ENCODE measurements around the gene SMARCA1.

Gene SMARCA1

DNA sequence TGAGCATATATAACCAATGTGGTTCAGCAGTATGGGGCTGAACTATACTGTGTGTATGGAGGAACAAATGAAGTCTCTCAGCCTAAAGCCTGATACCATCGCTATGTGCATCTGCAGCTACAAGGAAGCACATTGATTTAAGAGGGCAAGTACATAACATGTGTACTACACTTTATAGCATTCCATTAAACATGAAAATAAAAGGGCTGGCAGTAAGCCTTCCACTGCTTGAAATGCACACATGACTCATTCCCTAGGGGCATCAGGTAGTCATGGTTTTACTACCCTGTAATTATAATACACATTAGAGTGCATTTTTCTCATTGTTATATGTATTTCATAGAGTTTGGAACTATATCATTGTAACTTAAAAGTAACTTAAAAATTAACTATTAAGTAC is 51.2 kb downstream of the SMARCA1 start:
- no peaks in the 10 kb centered on the region for H3K4me1 ChIP-seq (ENCODE audit: control insufficient read depth, insufficient read depth, low read length, poor library complexity, severe bottlenecking)
- H3K9me3 ChIP-seq (ENCODE audit: control insufficient read depth, low read length) = no peaks in the 10 kb centered on the region
- no peaks in the 10 kb centered on the region for H3K36me3 ChIP-seq (ENCODE audit: control insufficient read depth, insufficient read depth, low read length)
- H3K27ac ChIP-seq (ENCODE audit: insufficient read depth, low read length, poor library complexity, severe bottlenecking) = no peak overlapping the region
- no peak for DNase-seq
- H3K4me3 ChIP-seq (ENCODE audit: insufficient read depth, low read depth, low read length, poor library complexity, severe bottlenecking) = no peak overlapping the region
- no peaks in the 10 kb centered on the region for H3K27me3 ChIP-seq (replicated peaks; ENCODE audit: control insufficient read depth, insufficient read depth, low read length, poor library complexity, severe bottlenecking)

GRCh38 chrX:129462707-129463106 is 60.6 kb downstream of the SMARCA1 start:
- H3K4me3 ChIP-seq (ENCODE audit: insufficient read depth, low read depth, low read length, poor library complexity, severe bottlenecking) = no peak overlapping the region
- no peak overlapping the region for H3K27ac ChIP-seq (ENCODE audit: insufficient read depth, low read length, poor library complexity, severe bottlenecking)
- no peaks in the 10 kb centered on the region for H3K36me3 ChIP-seq (ENCODE audit: control insufficient read depth, insufficient read depth, low read length)
- H3K9me3 ChIP-seq (ENCODE audit: control insufficient read depth, low read length) = no peaks in the 10 kb centered on the region
- no peak for DNase-seq
- H3K27me3 ChIP-seq (replicated peaks; ENCODE audit: control insufficient read depth, insufficient read depth, low read length, poor library complexity, severe bottlenecking) = no peaks in the 10 kb centered on the region
- no peaks in the 10 kb centered on the region for H3K4me1 ChIP-seq (ENCODE audit: control insufficient read depth, insufficient read depth, low read length, poor library complexity, severe bottlenecking)

- Histone ChIP-seq H3K36me3 (ENCODE audit: control insufficient read depth, insufficient read depth, low read length) (no peaks in the 10 kb centered on the region), H3K27ac (ENCODE audit: insufficient read depth, low read length, poor library complexity, severe bottlenecking) (no peak overlapping the region), H3K27me3 (replicated peaks; ENCODE audit: control insufficient read depth, insufficient read depth, low read length, poor library complexity, severe bottlenecking) (no peaks in the 10 kb centered on the region), H3K4me1 (ENCODE audit: control insufficient read depth, insufficient read depth, low read length, poor library complexity, severe bottlenecking) (no peaks in the 10 kb centered on the region), H3K9me3 (ENCODE audit: control insufficient read depth, low read length) (no peaks in the 10 kb centered on the region), H3K4me3 (ENCODE audit: insufficient read depth, low read depth, low read length, poor library complexity, severe bottlenecking) (no peak overlapping the region)
- DNase-seq = no peak
Observed at GRCh38 chrX:129461801-129462456, 61.4 kb downstream of the SMARCA1 start.

DNA sequence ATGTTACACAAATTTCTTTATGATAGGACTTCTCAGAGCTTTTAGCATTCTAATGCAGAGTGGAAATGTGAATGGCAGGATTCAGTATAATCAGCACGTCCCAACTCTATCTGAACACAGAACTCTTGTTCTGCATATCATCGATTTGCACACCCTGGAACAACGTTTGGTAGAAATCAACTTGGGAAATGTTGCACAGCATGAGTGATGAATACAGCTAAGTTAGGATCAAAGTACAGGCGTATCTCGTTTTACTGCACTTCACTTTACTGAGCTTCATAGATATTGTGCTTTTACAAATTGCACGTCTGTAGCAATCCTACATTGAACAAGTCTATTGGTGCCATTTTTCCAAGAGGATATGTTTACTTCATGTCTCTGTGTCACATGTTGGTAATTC is 70.8 kb downstream of the SMARCA1 start:
- H3K27ac ChIP-seq (ENCODE audit: insufficient read depth, low read length, poor library complexity, severe bottlenecking) = no peak overlapping the region
- no peaks in the 10 kb centered on the region for H3K4me1 ChIP-seq (ENCODE audit: control insufficient read depth, insufficient read depth, low read length, poor library complexity, severe bottlenecking)
- H3K36me3 ChIP-seq (ENCODE audit: control insufficient read depth, insufficient read depth, low read length) = no peaks in the 10 kb centered on the region
- no peak for DNase-seq
- no peaks in the 10 kb centered on the region for H3K9me3 ChIP-seq (ENCODE audit: control insufficient read depth, low read length)
- no peaks in the 10 kb centered on the region for H3K27me3 ChIP-seq (replicated peaks; ENCODE audit: control insufficient read depth, insufficient read depth, low read length, poor library complexity, severe bottlenecking)
- H3K4me3 ChIP-seq (ENCODE audit: insufficient read depth, low read depth, low read length, poor library complexity, severe bottlenecking) = no peak overlapping the region

DNA sequence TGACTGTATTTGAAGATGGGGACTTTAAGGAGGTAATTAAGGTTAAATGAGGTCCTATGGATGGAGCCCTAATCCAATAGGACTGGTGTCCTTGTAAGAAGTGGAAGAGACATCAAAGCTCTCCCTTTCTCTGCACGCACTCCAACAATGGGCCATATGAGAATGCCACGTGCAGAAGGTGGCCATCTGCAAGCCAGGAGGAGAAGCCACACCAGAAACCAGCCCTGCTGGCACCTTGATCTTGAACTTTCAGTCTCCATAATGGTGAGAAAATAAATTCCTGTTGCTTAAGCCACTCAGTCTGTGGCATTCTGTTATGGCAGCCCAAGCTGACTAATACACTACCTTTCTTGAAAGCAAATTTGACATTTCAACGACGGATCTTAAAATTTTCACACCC is 73.2 kb downstream of the SMARCA1 start:
- Histone ChIP-seq H3K9me3 (ENCODE audit: control insufficient read depth, low read length) (no peaks in the 10 kb centered on the region), H3K36me3 (ENCODE audit: control insufficient read depth, insufficient read depth, low read length) (no peaks in the 10 kb centered on the region), H3K4me3 (ENCODE audit: insufficient read depth, low read depth, low read length, poor library complexity, severe bottlenecking) (no peak overlapping the region), H3K27me3 (replicated peaks; ENCODE audit: control insufficient read depth, insufficient read depth, low read length, poor library complexity, severe bottlenecking) (no peaks in the 10 kb centered on the region), H3K27ac (ENCODE audit: insufficient read depth, low read length, poor library complexity, severe bottlenecking) (no peak overlapping the region), H3K4me1 (ENCODE audit: control insufficient read depth, insufficient read depth, low read length, poor library complexity, severe bottlenecking) (no peaks in the 10 kb centered on the region)
- DNase-seq = no peak

DNA sequence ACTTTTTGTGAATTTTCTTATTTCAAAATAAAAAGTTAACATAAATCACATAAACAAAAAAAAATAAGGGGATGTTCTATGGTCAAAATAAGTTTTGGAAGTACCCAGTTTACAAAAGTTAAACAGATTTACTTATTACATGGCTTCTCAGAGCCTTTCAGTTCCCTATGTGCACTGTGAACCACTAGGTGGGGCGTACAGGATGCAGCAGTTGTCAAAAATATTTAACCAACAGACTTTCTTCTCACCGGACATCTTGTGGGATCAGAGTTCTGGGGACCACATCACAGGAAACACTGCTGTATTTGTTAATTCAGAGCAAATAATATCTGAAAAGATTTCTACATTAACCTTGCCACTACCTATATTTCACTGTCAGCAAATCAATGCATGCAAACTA is 74.1 kb downstream of the SMARCA1 start:
- H3K9me3 ChIP-seq (ENCODE audit: control insufficient read depth, low read length) = no peaks in the 10 kb centered on the region
- H3K4me3 ChIP-seq (ENCODE audit: insufficient read depth, low read depth, low read length, poor library complexity, severe bottlenecking) = no peak overlapping the region
- no peak overlapping the region for H3K27ac ChIP-seq (ENCODE audit: insufficient read depth, low read length, poor library complexity, severe bottlenecking)
- no peaks in the 10 kb centered on the region for H3K36me3 ChIP-seq (ENCODE audit: control insufficient read depth, insufficient read depth, low read length)
- H3K27me3 ChIP-seq (replicated peaks; ENCODE audit: control insufficient read depth, insufficient read depth, low read length, poor library complexity, severe bottlenecking) = no peaks in the 10 kb centered on the region
- no peaks in the 10 kb centered on the region for H3K4me1 ChIP-seq (ENCODE audit: control insufficient read depth, insufficient read depth, low read length, poor library complexity, severe bottlenecking)
- no peak for DNase-seq

DNA sequence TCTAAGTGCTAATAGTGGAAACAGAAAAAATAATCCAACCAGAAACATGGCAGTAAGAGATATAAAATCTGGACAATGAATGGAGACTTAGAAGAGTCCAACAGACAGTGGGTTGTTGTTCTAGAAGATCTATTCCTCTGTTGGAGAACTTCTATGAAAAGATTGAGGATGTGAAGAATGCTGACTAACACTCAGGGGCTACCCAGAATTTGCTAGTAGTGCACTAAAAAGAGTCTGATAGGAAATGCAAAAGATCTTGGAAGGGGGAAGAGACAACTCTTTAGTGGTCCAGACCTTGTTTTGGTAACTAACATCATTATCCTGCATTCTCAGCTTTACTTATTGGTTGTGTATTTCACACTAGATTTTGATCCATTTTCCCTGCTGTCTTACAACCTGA is 77.9 kb downstream of the SMARCA1 start:
- Histone ChIP-seq H3K36me3 (ENCODE audit: control insufficient read depth, insufficient read depth, low read length) (no peaks in the 10 kb centered on the region), H3K4me3 (ENCODE audit: insufficient read depth, low read depth, low read length, poor library complexity, severe bottlenecking) (no peak overlapping the region), H3K4me1 (ENCODE audit: control insufficient read depth, insufficient read depth, low read length, poor library complexity, severe bottlenecking) (no peaks in the 10 kb centered on the region), H3K27ac (ENCODE audit: insufficient read depth, low read length, poor library complexity, severe bottlenecking) (no peak overlapping the region), H3K9me3 (ENCODE audit: control insufficient read depth, low read length) (no peaks in the 10 kb centered on the region), H3K27me3 (replicated peaks; ENCODE audit: control insufficient read depth, insufficient read depth, low read length, poor library complexity, severe bottlenecking) (no peaks in the 10 kb centered on the region)
- DNase-seq = no peak

GRCh38 chrX:129433945-129434344 is 89.3 kb downstream of the SMARCA1 start:
- Histone ChIP-seq H3K4me3 (ENCODE audit: insufficient read depth, low read depth, low read length, poor library complexity, severe bottlenecking) (no peak overlapping the region), H3K27ac (ENCODE audit: insufficient read depth, low read length, poor library complexity, severe bottlenecking) (no peak overlapping the region), H3K27me3 (replicated peaks; ENCODE audit: control insufficient read depth, insufficient read depth, low read length, poor library complexity, severe bottlenecking) (no peaks in the 10 kb centered on the region), H3K36me3 (ENCODE audit: control insufficient read depth, insufficient read depth, low read length) (no peaks in the 10 kb centered on the region), H3K4me1 (ENCODE audit: control insufficient read depth, insufficient read depth, low read length, poor library complexity, severe bottlenecking) (no peaks in the 10 kb centered on the region), H3K9me3 (ENCODE audit: control insufficient read depth, low read length) (no peaks in the 10 kb centered on the region)
- DNase-seq = no peak

DNA sequence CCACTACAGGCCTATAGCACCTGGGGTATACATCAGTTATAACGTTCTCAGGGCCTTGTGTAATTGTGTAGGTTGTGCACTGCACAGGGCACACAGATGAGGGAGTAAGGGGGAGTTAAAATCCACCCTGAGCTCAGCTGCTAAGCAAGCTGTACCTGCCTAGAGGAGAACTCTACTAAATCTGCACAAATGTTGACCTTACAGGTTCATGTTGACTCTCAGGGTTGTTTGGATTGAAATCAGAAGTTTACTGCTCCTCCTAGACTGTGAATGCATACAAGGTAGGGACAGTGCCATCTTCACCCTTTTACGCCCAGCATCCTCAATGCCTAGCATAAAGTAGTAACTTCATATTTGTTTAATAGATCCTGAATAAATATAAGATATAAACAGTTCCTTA is 89.8 kb downstream of the SMARCA1 start:
- no peaks in the 10 kb centered on the region for H3K9me3 ChIP-seq (ENCODE audit: control insufficient read depth, low read length)
- no peaks in the 10 kb centered on the region for H3K36me3 ChIP-seq (ENCODE audit: control insufficient read depth, insufficient read depth, low read length)
- no peak for DNase-seq

GRCh38 chrX:129427267-129427666 is 96.0 kb downstream of the SMARCA1 start:
- no peak overlapping the region for H3K4me3 ChIP-seq (ENCODE audit: insufficient read depth, low read depth, low read length, poor library complexity, severe bottlenecking)
- no peak overlapping the region for H3K27ac ChIP-seq (ENCODE audit: insufficient read depth, low read length, poor library complexity, severe bottlenecking)
- no peaks in the 10 kb centered on the region for H3K4me1 ChIP-seq (ENCODE audit: control insufficient read depth, insufficient read depth, low read length, poor library complexity, severe bottlenecking)
- H3K36me3 ChIP-seq (ENCODE audit: control insufficient read depth, insufficient read depth, low read length) = no peaks in the 10 kb centered on the region
- no peaks in the 10 kb centered on the region for H3K9me3 ChIP-seq (ENCODE audit: control insufficient read depth, low read length)
- no peaks in the 10 kb centered on the region for H3K27me3 ChIP-seq (replicated peaks; ENCODE audit: control insufficient read depth, insufficient read depth, low read length, poor library complexity, severe bottlenecking)
- no peak for DNase-seq

More for the DNA sequence above, 89.8 kb downstream of the SMARCA1 start:
- H3K27ac ChIP-seq (ENCODE audit: insufficient read depth, low read length, poor library complexity, severe bottlenecking) = no peak overlapping the region
- no peak overlapping the region for H3K4me3 ChIP-seq (ENCODE audit: insufficient read depth, low read depth, low read length, poor library complexity, severe bottlenecking)
- no peaks in the 10 kb centered on the region for H3K4me1 ChIP-seq (ENCODE audit: control insufficient read depth, insufficient read depth, low read length, poor library complexity, severe bottlenecking)
- H3K27me3 ChIP-seq (replicated peaks; ENCODE audit: control insufficient read depth, insufficient read depth, low read length, poor library complexity, severe bottlenecking) = no peaks in the 10 kb centered on the region
